K562 (cell line): ENCODE results near the gene KHSRP. TPM values are rescaled to one million over a fixed set of nuclear protein-coding genes. Genes with fewer than 3 reads are reported as not detected.

Experiments used
- ATAC-seq: fragments of 200-7000 bp; cut with Tn5 transposase; 3 replicates; pipeline ENCODE4 v1.9.1; 2020; ENCODE audit warnings: moderate library complexity
- BruUV-seq: library from RNA; stranded (reverse); fragments of 400-500 nt; replicated peaks from 2 replicates; lab custom pipeline; 2021; lab: Mats Ljungman, UMichigan
- CTCF ChIA-PET: fragments of 300-600 bp; formaldehyde crosslinking; extraction: SDS; loops from one replicate; lab custom pipeline; 2021; ENCODE audit warnings: low intra/inter-chr PET ratio; lab: Yijun Ruan, JAX
- POLR2A ChIA-PET: fragments of 300-600, 350-650 bp; sonication (Branson Sonifier 250); formaldehyde crosslinking; extraction: SDS; loops from one replicate; lab custom pipeline; 2021; ENCODE audit warnings: antibody characterized with exemption, inconsistent platforms; lab: Yijun Ruan, JAX
- DNase-seq, 4 experiments: peaks; one replicate each; pipeline versions ENCODE4 v3.0.0 to v3.0.0-alpha.2; 2011 to 2018; ENCODE audit warnings: low spot score in 3 of 4, mixed read lengths in 3 of 4; ENCODE audit errors: extremely low read depth in 1 of 4
- FAIRE-seq: peaks from 2 replicates; lab custom pipeline; 2011; peaks lifted over from hg19 to GRCh38; lab: Jason Lieb, UNC
- H2AFZ ChIP-seq: 2 replicates; pipeline ENCODE4 v1.6.0; 2011; ENCODE audit warnings: low read depth, low read length, control low read depth, inconsistent platforms
- H3K27ac ChIP-seq: fragments of 200-600 bp; 3 replicates; pipeline ENCODE4 v1.8.0; 2011; ENCODE audit warnings: low read depth, mild to moderate bottlenecking, control low read depth, inconsistent platforms, low read length, moderate library complexity, mixed read lengths; ENCODE audit errors: extremely low read depth
- H3K27me3 ChIP-seq, 2 experiments: fragments of 300-600 bp in 1 of 2; 2 replicates in 1 of 2; 3 replicates in 1 of 2; pipeline versions ENCODE4 v1.6.0 to v1.8.0; 2011; ENCODE audit warnings: inconsistent platforms in 2 of 2, low read length in 2 of 2, mild to moderate bottlenecking in 1 of 2, mixed read lengths in 1 of 2, moderate library complexity in 1 of 2; ENCODE audit not compliant: control insufficient read depth in 2 of 2, insufficient read depth in 2 of 2
- H3K36me3 ChIP-seq: fragments of 300-600 bp; 3 replicates; pipeline ENCODE4 v1.8.0; 2011; ENCODE audit warnings: mild to moderate bottlenecking, low read length, inconsistent platforms; ENCODE audit not compliant: control insufficient read depth, insufficient read depth
- H3K4me1 ChIP-seq, 2 experiments: fragments of 200-600 bp in 1 of 2; replicated peaks in 1 of 2; 2 replicates in 1 of 2; 3 replicates in 1 of 2; pipeline versions ENCODE4 v1.5.1 to v1.8.0; 2011; ENCODE audit warnings: inconsistent platforms in 2 of 2, low read length in 2 of 2, mild to moderate bottlenecking in 1 of 2, mixed read lengths in 1 of 2, moderate library complexity in 1 of 2; ENCODE audit not compliant: control insufficient read depth in 2 of 2, insufficient read depth in 2 of 2
- H3K4me2 ChIP-seq: 2 replicates; pipeline ENCODE4 v1.6.1; 2011; ENCODE audit warnings: low read length, control low read depth, inconsistent platforms, mixed read lengths; ENCODE audit not compliant: insufficient read depth
- H3K4me3 ChIP-seq: fragments of 200-600 bp; sonication (generic), shearing (Covaris generic); 2 replicates; pipeline ENCODE4 v1.5.1; 2016; ENCODE audit warnings: control low read depth, inconsistent platforms
- H3K79me2 ChIP-seq: fragments of 200-600 bp; 3 replicates; pipeline ENCODE4 v1.8.0; 2011; ENCODE audit warnings: low read length, inconsistent platforms; ENCODE audit not compliant: control insufficient read depth, insufficient read depth
- H3K9ac ChIP-seq, 2 experiments: 2 replicates each; pipeline versions ENCODE4 v1.6.0 to v1.6.1; 2011; ENCODE audit warnings: low read depth in 2 of 2, low read length in 2 of 2, control low read depth in 1 of 2, inconsistent platforms in 1 of 2, mild to moderate bottlenecking in 1 of 2, mixed read lengths in 1 of 2; ENCODE audit not compliant: insufficient read depth in 1 of 2
- H3K9me1 ChIP-seq: one replicate; pipeline ENCODE4 v1.6.0; 2011; ENCODE audit warnings: inconsistent platforms, mild to moderate bottlenecking, low read length, moderate library complexity; ENCODE audit not compliant: control insufficient read depth, insufficient read depth
- H3K9me3 ChIP-seq: replicated peaks from 2 replicates; pipeline ENCODE4 v1.5.1; 2011; ENCODE audit warnings: low read depth, low read length, inconsistent platforms; ENCODE audit not compliant: control insufficient read depth, insufficient read depth
- H4K20me1 ChIP-seq: replicated peaks from 2 replicates; pipeline ENCODE4 v1.6.1; 2011; ENCODE audit warnings: low read length, inconsistent platforms, mixed read lengths; ENCODE audit not compliant: control insufficient read depth, insufficient read depth
- BMI1 ChIP-seq: fragments of 150-350 bp; IDR thresholded peaks from 2 replicates; pipeline ENCODE4 v1.6.1; 2014; ENCODE audit warnings: low read length
- LEF1 ChIP-seq: fragments of 450-650 bp; IDR thresholded peaks from 2 replicates; pipeline ENCODE4 v1.6.1; 2016; ENCODE audit warnings: mild to moderate bottlenecking
- OTX1 ChIP-seq: fragments of 450-650 bp; formaldehyde crosslinking; IDR thresholded peaks from 2 replicates; pipeline ENCODE4 v1.4.0; 2022; ENCODE audit warnings: mild to moderate bottlenecking
- SP2 ChIP-seq: IDR thresholded peaks from 2 replicates; pipeline ENCODE4 v1.6.1; 2011; ENCODE audit warnings: mild to moderate bottlenecking, low read depth, low read length, moderate library complexity; ENCODE audit not compliant: poor library complexity, severe bottlenecking; ENCODE audit errors: extremely low read depth
- U2AF1 ChIP-seq: fragments of 200-400 bp; formaldehyde crosslinking; optimal IDR thresholded peaks from 2 replicates; pipeline ENCODE3; 2017; ENCODE audit warnings: mild to moderate bottlenecking, low read depth, low read length, moderate library complexity
- WHSC1 ChIP-seq: IDR thresholded peaks from one replicate; pipeline ENCODE4 v1.6.1; 2012; ENCODE audit warnings: low read length, control low read depth, inconsistent platforms
- ZNF263 ChIP-seq: sonication (generic); formaldehyde crosslinking; IDR thresholded peaks from 2 replicates; pipeline ENCODE4 v1.8.0; 2022; ENCODE audit warnings: mild to moderate bottlenecking, missing genetic modification reagents, borderline replicate concordance
- WGBS: fragments of 100-300 bp; shearing (Covaris generic); methylation state at CpG from one replicate; pipeline ENCODE4 v1.1.6; 2016; ENCODE audit warnings: low coverage, mixed read lengths; ENCODE audit not compliant: insufficient coverage; ENCODE audit errors: missing lambda C conversion rate; 5-methylcytosine and 5-hydroxymethylcytosine counted together
- in situ Hi-C: fragments of 300-500 bp; cut with MboI; formaldehyde crosslinking; loops from 4 replicates; pipeline ENCODE4 v1.15.0; 2018; ENCODE audit warnings: inconsistent platforms, mixed read lengths
- intact Hi-C: fragments of 100-400 bp; cut with micrococcal nuclease; formaldehyde crosslinking; loops from 2 replicates; pipeline ENCODE4 v1.14.2; 2022
- polyA plus RNA-seq, 8 experiments: library from polyadenylated mRNA; depleted of rRNA in 4 of 8; stranded (reverse) in 5 of 8; unstranded in 3 of 8; fragments of >200 nt; fragmentation: Nextera tagmentation in 2 of 8; fragmentation: Illumina TruSeq in 1 of 8; extraction: Ambion mirVana in 2 of 8; extraction: Trizol in 1 of 8; gene quantifications; 2 replicates each; pipeline versions ENCODE4 v1.2.1 to v1.2.3, GENCODE V29; 2011 to 2014; ENCODE audit warnings: inconsistent platforms in 1 of 8, missing spikeins in 1 of 8
- total RNA-seq, 7 experiments: library from RNA; depleted of rRNA in 6 of 7; stranded (reverse); fragments of >200 nt in 6 of 7; fragmentation: Illumina TruSeq in 2 of 7; extraction: Trizol in 2 of 7; gene quantifications; 2 replicates each; pipeline versions ENCODE4 v1.2.1 to v1.2.3, GENCODE V29; 2011 to 2021; ENCODE audit warnings: low replicate concordance in 1 of 7
- TF ChIP-seq, protein P1 (sequence below): sonication (generic); formaldehyde crosslinking; IDR thresholded peaks from 2 replicates; pipeline ENCODE4 v1.9.0; 2022; ENCODE audit warnings: mild to moderate bottlenecking, missing genetic modification reagents
- TF ChIP-seq, protein P2 (sequence below), 2 experiments: IDR thresholded peaks; 2 replicates each; pipeline ENCODE4 v1.6.1; 2012; ENCODE audit warnings: improper control_type of control experiment in 2 of 2, low read depth in 2 of 2, low read length in 2 of 2, borderline replicate concordance in 1 of 2
- TF ChIP-seq, protein P3 (sequence below): conservative IDR thresholded peaks from 2 replicates; pipeline ENCODE4 v1.6.1; 2011; ENCODE audit warnings: low read depth, mild to moderate bottlenecking, low read length; ENCODE audit not compliant: control insufficient read depth
- TF ChIP-seq, protein P4 (sequence below), 3 experiments: IDR thresholded peaks in 2 of 3; conservative IDR thresholded peaks in 1 of 3; 2 replicates each; pipeline ENCODE4 v1.5.1; 2011 to 2012; ENCODE audit warnings: low read length in 3 of 3, mild to moderate bottlenecking in 3 of 3, control low read depth in 2 of 3, improper control_type of control experiment in 1 of 3, inconsistent platforms in 1 of 3, low read depth in 1 of 3, mixed read lengths in 1 of 3, moderate library complexity in 1 of 3; ENCODE audit not compliant: insufficient read depth in 2 of 3
- TF ChIP-seq, protein P5 (sequence below): fragments of 250-450 bp; sonication (Bioruptor Pico); IDR thresholded peaks from 2 replicates; pipeline ENCODE4 v1.5.0; 2021

The KHSRP gene
- total and polyA plus RNA-seq, 9 of the 15 experiments (the other 6 are each of a cell fraction or from before 2014, with no cell fraction given) = 4.2 to 564 (median 139) TPM

DNA sequence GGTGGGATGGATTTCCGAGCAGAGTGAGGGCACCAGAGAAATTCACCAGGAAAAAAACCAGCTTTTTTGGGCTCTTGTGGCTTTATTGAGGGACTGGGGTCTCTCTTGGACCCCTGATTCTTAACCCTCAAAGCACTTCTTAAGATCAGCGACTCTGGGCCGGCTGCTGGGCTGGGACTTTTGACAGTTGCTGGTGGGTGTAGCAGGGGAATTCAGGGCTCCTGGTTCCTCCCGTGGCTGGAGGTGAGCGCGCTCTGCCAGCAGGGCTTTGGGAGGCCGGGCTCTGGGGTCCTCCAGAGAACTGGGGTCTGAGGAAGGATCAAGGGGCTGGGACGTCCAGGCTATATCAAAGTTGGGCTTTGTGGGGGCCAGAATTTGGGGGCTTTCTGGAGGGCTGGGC, 42.8 kb upstream of the KHSRP start:
- Histone ChIP-seq H3K36me3 (no peaks in the 10 kb centered on the region), H3K27ac (no peak overlapping the region), H4K20me1 (no peaks in the 10 kb centered on the region), H2AFZ (no peak overlapping the region), H3K79me2 (no peaks in the 10 kb centered on the region), H3K4me3 (no peak overlapping the region), H3K9me1 (no peaks in the 10 kb centered on the region), H3K27me3 (peaks cover 8 to 21% of the 10 kb centered on the region in 2 experiments), H3K9me3 (no peaks in the 10 kb centered on the region), H3K4me2 (no peak overlapping the region), H3K4me1 (peaks cover under 1 to 28% of the 10 kb centered on the region in 2 experiments; a peak in 3 of 5 replicates), H3K9ac (no peak overlapping the region)
- DNase-seq (peak in 1 of 4 experiments; percentile 4), FAIRE-seq (no peak), ATAC-seq (no peak)
- in situ Hi-C loops = no loop called here
- ChIA-PET POLR2A (interaction anchor here (0.9 kb wide), 2 partner anchors 9 to 31 kb away, joined by 3 to 4 read pairs; no protein-coding TSS in a partner anchor), CTCF (interaction anchor here (0.7 kb wide), 1 partner anchor 249 kb away, joined by 3 read pairs; no protein-coding TSS in a partner anchor)
- intact Hi-C loops = no loop called here
- no TSS peak for BruUV-seq
- WGBS = 19% methylated on average over 8 of the region's 8 CpGs
- TF ChIP-seq WHSC1 (no peak), U2AF1 (no peak), SP2 (no peak), LEF1 (no peak), OTX1 (CRISPR knock-in tag) (no peak), ZNF263 (CRISPR knock-in tag) (no peak), BMI1 (no peak)
- TF ChIP-seq, protein P1, sequence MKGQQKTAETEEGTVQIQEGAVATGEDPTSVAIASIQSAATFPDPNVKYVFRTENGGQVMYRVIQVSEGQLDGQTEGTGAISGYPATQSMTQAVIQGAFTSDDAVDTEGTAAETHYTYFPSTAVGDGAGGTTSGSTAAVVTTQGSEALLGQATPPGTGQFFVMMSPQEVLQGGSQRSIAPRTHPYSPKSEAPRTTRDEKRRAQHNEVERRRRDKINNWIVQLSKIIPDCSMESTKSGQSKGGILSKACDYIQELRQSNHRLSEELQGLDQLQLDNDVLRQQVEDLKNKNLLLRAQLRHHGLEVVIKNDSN = no peak
- TF ChIP-seq, protein P2, sequence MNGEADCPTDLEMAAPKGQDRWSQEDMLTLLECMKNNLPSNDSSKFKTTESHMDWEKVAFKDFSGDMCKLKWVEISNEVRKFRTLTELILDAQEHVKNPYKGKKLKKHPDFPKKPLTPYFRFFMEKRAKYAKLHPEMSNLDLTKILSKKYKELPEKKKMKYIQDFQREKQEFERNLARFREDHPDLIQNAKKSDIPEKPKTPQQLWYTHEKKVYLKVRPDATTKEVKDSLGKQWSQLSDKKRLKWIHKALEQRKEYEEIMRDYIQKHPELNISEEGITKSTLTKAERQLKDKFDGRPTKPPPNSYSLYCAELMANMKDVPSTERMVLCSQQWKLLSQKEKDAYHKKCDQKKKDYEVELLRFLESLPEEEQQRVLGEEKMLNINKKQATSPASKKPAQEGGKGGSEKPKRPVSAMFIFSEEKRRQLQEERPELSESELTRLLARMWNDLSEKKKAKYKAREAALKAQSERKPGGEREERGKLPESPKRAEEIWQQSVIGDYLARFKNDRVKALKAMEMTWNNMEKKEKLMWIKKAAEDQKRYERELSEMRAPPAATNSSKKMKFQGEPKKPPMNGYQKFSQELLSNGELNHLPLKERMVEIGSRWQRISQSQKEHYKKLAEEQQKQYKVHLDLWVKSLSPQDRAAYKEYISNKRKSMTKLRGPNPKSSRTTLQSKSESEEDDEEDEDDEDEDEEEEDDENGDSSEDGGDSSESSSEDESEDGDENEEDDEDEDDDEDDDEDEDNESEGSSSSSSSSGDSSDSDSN (IDR thresholded peaks at IDR 0.05; ENCODE audit: borderline replicate concordance in 1 of 2, low read depth in 2 of 2, low read length in 2 of 2) = no peak
- TF ChIP-seq, protein P3, sequence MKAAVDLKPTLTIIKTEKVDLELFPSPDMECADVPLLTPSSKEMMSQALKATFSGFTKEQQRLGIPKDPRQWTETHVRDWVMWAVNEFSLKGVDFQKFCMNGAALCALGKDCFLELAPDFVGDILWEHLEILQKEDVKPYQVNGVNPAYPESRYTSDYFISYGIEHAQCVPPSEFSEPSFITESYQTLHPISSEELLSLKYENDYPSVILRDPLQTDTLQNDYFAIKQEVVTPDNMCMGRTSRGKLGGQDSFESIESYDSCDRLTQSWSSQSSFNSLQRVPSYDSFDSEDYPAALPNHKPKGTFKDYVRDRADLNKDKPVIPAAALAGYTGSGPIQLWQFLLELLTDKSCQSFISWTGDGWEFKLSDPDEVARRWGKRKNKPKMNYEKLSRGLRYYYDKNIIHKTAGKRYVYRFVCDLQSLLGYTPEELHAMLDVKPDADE = no peak
- TF ChIP-seq, protein P4, sequence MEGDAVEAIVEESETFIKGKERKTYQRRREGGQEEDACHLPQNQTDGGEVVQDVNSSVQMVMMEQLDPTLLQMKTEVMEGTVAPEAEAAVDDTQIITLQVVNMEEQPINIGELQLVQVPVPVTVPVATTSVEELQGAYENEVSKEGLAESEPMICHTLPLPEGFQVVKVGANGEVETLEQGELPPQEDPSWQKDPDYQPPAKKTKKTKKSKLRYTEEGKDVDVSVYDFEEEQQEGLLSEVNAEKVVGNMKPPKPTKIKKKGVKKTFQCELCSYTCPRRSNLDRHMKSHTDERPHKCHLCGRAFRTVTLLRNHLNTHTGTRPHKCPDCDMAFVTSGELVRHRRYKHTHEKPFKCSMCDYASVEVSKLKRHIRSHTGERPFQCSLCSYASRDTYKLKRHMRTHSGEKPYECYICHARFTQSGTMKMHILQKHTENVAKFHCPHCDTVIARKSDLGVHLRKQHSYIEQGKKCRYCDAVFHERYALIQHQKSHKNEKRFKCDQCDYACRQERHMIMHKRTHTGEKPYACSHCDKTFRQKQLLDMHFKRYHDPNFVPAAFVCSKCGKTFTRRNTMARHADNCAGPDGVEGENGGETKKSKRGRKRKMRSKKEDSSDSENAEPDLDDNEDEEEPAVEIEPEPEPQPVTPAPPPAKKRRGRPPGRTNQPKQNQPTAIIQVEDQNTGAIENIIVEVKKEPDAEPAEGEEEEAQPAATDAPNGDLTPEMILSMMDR (IDR thresholded peaks at IDR 0.05 in 2 of 3, conservative IDR thresholded peaks at IDR 0.05 in 1 of 3; ENCODE audit: insufficient read depth in 2 of 3, low read depth in 1 of 3, low read length in 3 of 3) = no peak
- TF ChIP-seq, protein P5, sequence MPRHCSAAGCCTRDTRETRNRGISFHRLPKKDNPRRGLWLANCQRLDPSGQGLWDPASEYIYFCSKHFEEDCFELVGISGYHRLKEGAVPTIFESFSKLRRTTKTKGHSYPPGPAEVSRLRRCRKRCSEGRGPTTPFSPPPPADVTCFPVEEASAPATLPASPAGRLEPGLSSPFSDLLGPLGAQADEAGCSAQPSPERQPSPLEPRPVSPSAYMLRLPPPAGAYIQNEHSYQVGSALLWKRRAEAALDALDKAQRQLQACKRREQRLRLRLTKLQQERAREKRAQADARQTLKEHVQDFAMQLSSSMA (CRISPR knock-in tag) = no peak
